Embryonic facial prominence (tissue), 1 donor: ENCODE results near the gene AUTS2.

Experiments used
- DNase-seq: peaks from one replicate; pipeline ENCODE4 v3.0.0-alpha.2; 2016; ENCODE audit errors: extremely low spot score

AUTS2 gene

GRCh38 chr7:70657571-70657970 lies 1059.3 kb downstream of the AUTS2 start:
- no peak for DNase-seq

GRCh38 chr7:70657989-70658632 lies 1059.8 kb downstream of the AUTS2 start:
- no peak for DNase-seq

- DNase-seq, result no peak
These were observed 1061.0 kb downstream of the AUTS2 start for GRCh38 chr7:70659263-70659662.

GRCh38 chr7:70660154-70660818 lies 1062.0 kb downstream of the AUTS2 start:
- DNase-seq, result no peak

- DNase-seq, result no peak
These were observed 1062.5 kb downstream of the AUTS2 start for GRCh38 chr7:70660819-70661191.

GRCh38 chr7:70663680-70664079 lies 1065.4 kb downstream of the AUTS2 start:
- DNase-seq, result no peak

- DNase-seq, result no peak
These were observed 1067.7 kb downstream of the AUTS2 start for GRCh38 chr7:70665997-70666396.

- DNase-seq, result no peak
These were observed 1069.1 kb downstream of the AUTS2 start for GRCh38 chr7:70667406-70667805.

GRCh38 chr7:70668606-70669358 lies 1070.5 kb downstream of the AUTS2 start:
- no peak for DNase-seq

- DNase-seq, result no peak
These were observed 1071.6 kb downstream of the AUTS2 start for GRCh38 chr7:70669854-70670253.

GRCh38 chr7:70670288-70670687 lies 1072.0 kb downstream of the AUTS2 start:
- DNase-seq, result no peak

- no peak for DNase-seq
These were observed 1075.7 kb downstream of the AUTS2 start for GRCh38 chr7:70673778-70674570.

GRCh38 chr7:70674571-70675010 lies 1076.3 kb downstream of the AUTS2 start:
- DNase-seq, result no peak

- no peak for DNase-seq
These were observed 1078.0 kb downstream of the AUTS2 start for GRCh38 chr7:70676243-70676642.

GRCh38 chr7:70678621-70679251 lies 1080.5 kb downstream of the AUTS2 start:
- no peak for DNase-seq

GRCh38 chr7:70679661-70680060 lies 1081.4 kb downstream of the AUTS2 start:
- no peak for DNase-seq

GRCh38 chr7:70680306-70680705 lies 1082.0 kb downstream of the AUTS2 start:
- DNase-seq, result no peak

GRCh38 chr7:70680743-70681468 lies 1082.6 kb downstream of the AUTS2 start:
- no peak for DNase-seq

GRCh38 chr7:70681469-70682350 lies 1083.4 kb downstream of the AUTS2 start:
- no peak for DNase-seq

- DNase-seq, result no peak
These were observed 1085.9 kb downstream of the AUTS2 start for GRCh38 chr7:70684173-70684572.
